ENCODE results near the gene ACBD4. TPM values are rescaled to one million over a fixed set of nuclear protein-coding genes. Genes with fewer than 3 reads are reported as not detected.

Gene ACBD4
- total RNA-seq, 1 donor from 2014 or later: 9.4 TPM

DNA sequence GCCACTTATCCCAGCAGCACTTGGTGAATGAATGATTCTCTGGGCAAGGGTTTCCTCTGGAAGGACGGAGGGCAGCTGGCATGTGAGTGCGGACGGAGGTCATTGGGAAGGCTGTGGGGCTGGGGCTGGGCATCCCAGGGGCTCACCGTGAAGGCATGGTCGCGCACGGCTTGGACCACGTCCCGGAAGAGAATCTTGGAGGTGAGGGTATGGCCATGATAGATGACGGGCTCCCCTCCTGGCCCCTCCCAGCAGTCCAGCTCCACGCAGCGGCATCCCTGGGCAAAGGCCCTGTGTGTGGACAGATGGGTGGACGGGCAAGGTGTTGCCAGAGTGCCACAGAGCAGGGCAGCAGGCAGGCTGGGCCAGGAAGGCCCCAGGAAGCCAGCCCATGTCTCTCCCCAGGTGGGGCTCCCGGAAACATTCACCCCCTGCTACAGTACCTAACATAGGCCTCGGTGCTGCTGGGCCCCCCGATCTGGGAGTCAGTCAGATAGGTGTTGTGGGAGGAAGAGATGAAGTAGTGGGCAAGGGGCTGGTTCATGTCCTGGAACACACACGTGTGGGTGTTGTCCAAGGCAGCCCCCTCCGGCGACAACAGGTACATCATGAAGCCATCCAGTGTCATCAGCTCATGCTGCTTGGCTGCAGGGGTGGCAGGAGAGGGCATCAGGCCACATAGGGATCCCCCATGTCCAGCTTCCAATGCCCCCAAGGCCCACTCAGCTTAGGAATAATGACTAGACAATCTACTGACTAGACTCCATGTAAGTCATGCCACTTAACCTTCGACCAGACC lies 17.4 kb upstream of the ACBD4 start:
- no peaks in the 10 kb centered on the region for H3K36me3 Mint-ChIP-seq (ENCODE audit: low read depth, unreplicated experiment)
- TF ChIP-seq, protein P1, sequence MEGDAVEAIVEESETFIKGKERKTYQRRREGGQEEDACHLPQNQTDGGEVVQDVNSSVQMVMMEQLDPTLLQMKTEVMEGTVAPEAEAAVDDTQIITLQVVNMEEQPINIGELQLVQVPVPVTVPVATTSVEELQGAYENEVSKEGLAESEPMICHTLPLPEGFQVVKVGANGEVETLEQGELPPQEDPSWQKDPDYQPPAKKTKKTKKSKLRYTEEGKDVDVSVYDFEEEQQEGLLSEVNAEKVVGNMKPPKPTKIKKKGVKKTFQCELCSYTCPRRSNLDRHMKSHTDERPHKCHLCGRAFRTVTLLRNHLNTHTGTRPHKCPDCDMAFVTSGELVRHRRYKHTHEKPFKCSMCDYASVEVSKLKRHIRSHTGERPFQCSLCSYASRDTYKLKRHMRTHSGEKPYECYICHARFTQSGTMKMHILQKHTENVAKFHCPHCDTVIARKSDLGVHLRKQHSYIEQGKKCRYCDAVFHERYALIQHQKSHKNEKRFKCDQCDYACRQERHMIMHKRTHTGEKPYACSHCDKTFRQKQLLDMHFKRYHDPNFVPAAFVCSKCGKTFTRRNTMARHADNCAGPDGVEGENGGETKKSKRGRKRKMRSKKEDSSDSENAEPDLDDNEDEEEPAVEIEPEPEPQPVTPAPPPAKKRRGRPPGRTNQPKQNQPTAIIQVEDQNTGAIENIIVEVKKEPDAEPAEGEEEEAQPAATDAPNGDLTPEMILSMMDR (IDR thresholded peaks at IDR 0.05; ENCODE audit: unreplicated experiment): no peak
- peaks cover 11% of the 10 kb centered on the region for H3K27me3 Mint-ChIP-seq (ENCODE audit: unreplicated experiment)
- no peak overlapping the region for H3K4me3 Mint-ChIP-seq (ENCODE audit: unreplicated experiment)
- no peaks in the 10 kb centered on the region for H3K9me3 Mint-ChIP-seq (ENCODE audit: unreplicated experiment)
- no peak overlapping the region for H3K27ac Mint-ChIP-seq (ENCODE audit: unreplicated experiment)
- H3K4me1 Mint-ChIP-seq (ENCODE audit: unreplicated experiment): peaks cover 9% of the 10 kb centered on the region
- no peak for DNase-seq (ENCODE audit: low spot score)

DNA sequence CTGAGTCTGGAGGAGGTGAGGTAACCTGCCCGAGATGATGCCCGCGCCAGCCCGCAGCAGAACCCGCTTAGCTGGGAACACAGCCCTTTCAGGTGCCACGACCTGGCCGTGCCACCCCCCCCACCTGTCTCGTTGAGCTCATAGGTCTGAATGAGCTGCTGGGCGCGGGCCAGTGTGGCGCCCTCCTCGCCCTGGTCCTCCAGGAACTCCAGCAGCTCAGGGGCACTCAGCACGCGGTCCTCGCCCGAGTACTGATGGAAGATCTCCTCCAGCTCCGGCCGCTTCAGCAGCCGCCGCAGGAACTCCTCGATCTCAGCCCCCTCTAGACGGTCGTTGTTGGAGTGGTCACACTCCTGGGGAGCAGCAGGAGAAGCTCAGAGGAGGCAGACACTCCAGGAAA lies 16.8 kb upstream of the ACBD4 start:
- Mint-ChIP-seq H3K4me1 (ENCODE audit: unreplicated experiment) (peaks cover 9% of the 10 kb centered on the region), H3K27me3 (ENCODE audit: unreplicated experiment) (peaks cover 12% of the 10 kb centered on the region), H3K9me3 (ENCODE audit: unreplicated experiment) (no peaks in the 10 kb centered on the region), H3K4me3 (ENCODE audit: unreplicated experiment) (no peak overlapping the region), H3K36me3 (ENCODE audit: low read depth, unreplicated experiment) (no peaks in the 10 kb centered on the region), H3K27ac (ENCODE audit: unreplicated experiment) (no peak overlapping the region)
- no peak for DNase-seq (ENCODE audit: low spot score)
- TF ChIP-seq, protein P1 (IDR thresholded peaks at IDR 0.05; ENCODE audit: unreplicated experiment): no peak

DNA sequence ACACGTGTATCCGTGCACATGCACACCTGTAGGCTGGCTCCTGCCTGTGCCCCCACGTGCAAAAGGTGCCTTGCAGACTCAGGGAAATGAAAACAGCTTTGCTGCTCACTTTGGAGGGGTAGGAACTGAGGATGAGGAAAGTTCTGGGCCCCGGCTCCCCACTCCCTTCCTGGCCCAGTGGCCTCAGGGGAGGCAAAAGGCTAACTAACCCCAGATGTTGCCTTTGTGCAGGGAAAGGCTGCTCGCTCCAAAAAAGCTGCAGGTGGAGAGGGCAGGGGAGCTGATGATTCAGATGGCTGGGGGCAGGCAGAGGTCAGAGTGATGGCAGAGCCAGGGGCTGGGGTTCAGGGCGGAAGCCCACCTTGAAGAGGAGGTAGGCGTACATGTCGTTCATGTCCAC lies 15.5 kb upstream of the ACBD4 start:
- H3K9me3 Mint-ChIP-seq (ENCODE audit: unreplicated experiment): no peaks in the 10 kb centered on the region
- H3K27ac Mint-ChIP-seq (ENCODE audit: unreplicated experiment): no peak overlapping the region
- no peak for DNase-seq (ENCODE audit: low spot score)
- peaks cover 9% of the 10 kb centered on the region for H3K4me1 Mint-ChIP-seq (ENCODE audit: unreplicated experiment)
- H3K36me3 Mint-ChIP-seq (ENCODE audit: low read depth, unreplicated experiment): no peaks in the 10 kb centered on the region
- no peak overlapping the region for H3K4me3 Mint-ChIP-seq (ENCODE audit: unreplicated experiment)
- peaks cover 12% of the 10 kb centered on the region for H3K27me3 Mint-ChIP-seq (ENCODE audit: unreplicated experiment)
- TF ChIP-seq, protein P1 (IDR thresholded peaks at IDR 0.05; ENCODE audit: unreplicated experiment): no peak

DNA sequence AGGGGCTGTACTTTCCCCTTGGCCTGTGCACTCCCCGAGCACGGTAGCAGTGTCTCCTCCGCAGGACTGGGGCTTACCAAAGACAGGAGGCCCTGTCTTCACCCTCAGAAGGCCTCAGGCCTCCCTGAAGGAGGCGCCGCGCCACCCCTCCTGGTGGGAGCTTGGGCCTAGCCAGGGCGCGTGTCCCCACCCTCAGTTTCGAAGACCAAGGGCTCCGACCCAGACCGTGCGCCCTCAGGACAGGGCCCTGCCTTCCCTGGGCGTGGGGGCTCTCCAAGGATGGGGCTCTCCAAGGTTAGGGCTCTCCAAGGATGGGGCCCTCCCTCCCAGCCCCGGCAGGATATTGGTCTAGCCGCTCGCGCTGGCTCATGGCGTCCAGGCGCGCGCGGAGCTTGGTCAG lies 14.9 kb upstream of the ACBD4 start:
- DNase-seq (ENCODE audit: low spot score): no peak
- no peaks in the 10 kb centered on the region for H3K9me3 Mint-ChIP-seq (ENCODE audit: unreplicated experiment)
- TF ChIP-seq, protein P1 (IDR thresholded peaks at IDR 0.05; ENCODE audit: unreplicated experiment): no peak
- peaks cover 8% of the 10 kb centered on the region for H3K4me1 Mint-ChIP-seq (ENCODE audit: unreplicated experiment)
- no peak overlapping the region for H3K27ac Mint-ChIP-seq (ENCODE audit: unreplicated experiment)
- peaks cover 12% of the 10 kb centered on the region for H3K27me3 Mint-ChIP-seq (ENCODE audit: unreplicated experiment)
- H3K4me3 Mint-ChIP-seq (ENCODE audit: unreplicated experiment): no peak overlapping the region
- H3K36me3 Mint-ChIP-seq (ENCODE audit: low read depth, unreplicated experiment): no peaks in the 10 kb centered on the region

DNA sequence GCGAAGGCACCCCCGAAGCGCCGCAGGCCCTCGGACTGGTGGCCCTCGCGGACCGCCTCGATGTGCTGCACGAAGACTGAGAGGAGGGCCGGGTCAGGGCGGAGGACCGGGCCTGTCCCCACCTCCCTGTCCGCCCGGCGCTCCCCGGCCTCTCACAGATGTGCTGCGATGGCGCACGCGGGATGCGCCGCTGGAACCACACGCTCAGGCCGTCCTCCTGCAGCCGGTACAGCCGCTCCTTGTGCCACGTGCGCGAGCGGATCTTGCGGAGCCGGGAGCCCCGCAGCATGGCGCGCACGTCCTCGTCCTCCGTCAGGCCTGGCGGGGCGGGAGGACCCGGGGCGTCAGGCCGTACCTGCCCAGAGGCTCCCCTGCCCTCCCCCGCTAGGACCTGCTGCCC lies 14.4 kb upstream of the ACBD4 start:
- Mint-ChIP-seq H3K9me3 (ENCODE audit: unreplicated experiment) (no peaks in the 10 kb centered on the region), H3K27me3 (ENCODE audit: unreplicated experiment) (peaks cover 12% of the 10 kb centered on the region), H3K36me3 (ENCODE audit: low read depth, unreplicated experiment) (no peaks in the 10 kb centered on the region), H3K4me3 (ENCODE audit: unreplicated experiment) (no peak overlapping the region), H3K27ac (ENCODE audit: unreplicated experiment) (no peak overlapping the region), H3K4me1 (ENCODE audit: unreplicated experiment) (peaks cover 3% of the 10 kb centered on the region)
- TF ChIP-seq, protein P1 (IDR thresholded peaks at IDR 0.05; ENCODE audit: unreplicated experiment): no peak
- DNase-seq (ENCODE audit: low spot score): no peak

Measured in endothelial cell (in vitro differentiated cells).